Measurements from ENCODE around the gene CNTN5. TPM values are rescaled to one million over a fixed set of nuclear protein-coding genes. Genes with fewer than 3 reads are reported as not detected.

CNTN5 gene
- total and polyA plus RNA-seq, 10 of the 15 experiments (the other 5 are each of a cell fraction or from before 2014, with no cell fraction given): 0.01 TPM; not detected in 9

- RAD21 ChIA-PET (ENCODE audit: unreplicated experiment): no interaction called here
- FAIRE-seq: no peak
- no peak for ATAC-seq
These were observed 1347.1 kb downstream of the CNTN5 start for GRCh38 chr11:100367892-100368291.

More at GRCh38 chr11:100367892-100368291, 1347.1 kb downstream of the CNTN5 start:
- Histone ChIP-seq H3K27me3 (replicated peaks in 1 of 2; ENCODE audit: control insufficient read depth in 2 of 2, insufficient read depth in 2 of 2, low read length in 1 of 2) (no peaks in the 10 kb centered on the region), H3K4me3 (no peak overlapping the region), H3K9ac (ENCODE audit: control insufficient read depth, insufficient read depth, low read length) (no peak overlapping the region), H4K20me1 (ENCODE audit: control insufficient read depth, insufficient read depth) (no peaks in the 10 kb centered on the region), H3K27ac (ENCODE audit: control insufficient read depth, insufficient read depth) (no peak overlapping the region), H2AFZ (ENCODE audit: control insufficient read depth, low read depth, low read length) (no peak overlapping the region), H3K4me2 (ENCODE audit: control insufficient read depth, insufficient read depth) (no peak overlapping the region), H3K4me1 (ENCODE audit: control insufficient read depth, insufficient read depth, low read length) (no peaks in the 10 kb centered on the region), H3K79me2 (ENCODE audit: control insufficient read depth, insufficient read depth, low read length) (no peaks in the 10 kb centered on the region), H3K9me3 (replicated peaks; ENCODE audit: control insufficient read depth, insufficient read depth, low read length) (no peaks in the 10 kb centered on the region), H3K36me3 (ENCODE audit: control insufficient read depth in 2 of 2, insufficient read depth in 2 of 2, low read length in 1 of 2) (no peaks in the 10 kb centered on the region)
- intact Hi-C loops (cut with micrococcal nuclease; ENCODE audit: unreplicated experiment): no loop called here
- ChIA-PET SMC1A (ENCODE audit: uncharacterized antibody, unreplicated experiment) (no interaction called here), POLR2A (no interaction called here), CTCF (no interaction called here)
- DNase-seq (ENCODE audit: low read depth, low spot score): no peak
- TF ChIP-seq RFX5 (IDR thresholded peaks at IDR 0.05; ENCODE audit: low read depth, low read length): no peak
- TF ChIP-seq RBBP5 (conservative IDR thresholded peaks at IDR 0.05): no peak
- TF ChIP-seq SMAD1 (IDR thresholded peaks at IDR 0.05; ENCODE audit: low read depth, partially characterized antibody): no peak
- no peak for TF ChIP-seq NFIC (IDR thresholded peaks at IDR 0.05; ENCODE audit: low read depth, low read length)
- TF ChIP-seq RB1 (IDR thresholded peaks at IDR 0.05; ENCODE audit: borderline replicate concordance): no peak
- TF ChIP-seq EED (IDR thresholded peaks at IDR 0.05; ENCODE audit: low read depth): no peak
- TF ChIP-seq MTA3 (IDR thresholded peaks at IDR 0.05; ENCODE audit: borderline replicate concordance, low read length): no peak
- no peak for TF ChIP-seq NBN (IDR thresholded peaks at IDR 0.05)
- TF ChIP-seq DPF2 (IDR thresholded peaks at IDR 0.05): no peak
- TF ChIP-seq CTCF (IDR thresholded peaks at IDR 0.05 in 2 of 3, conservative IDR thresholded peaks at IDR 0.05 in 1 of 3; ENCODE audit: control insufficient read depth in 2 of 3, extremely low read depth in 1 of 3, insufficient read depth in 1 of 3, low read depth in 3 of 3, low read length in 3 of 3): no peak
- no peak for TF ChIP-seq POLR2A (IDR thresholded peaks at IDR 0.05; ENCODE audit: low read depth, low read length)
- no peak for TF ChIP-seq TCF12 (IDR thresholded peaks at IDR 0.05; ENCODE audit: low read depth, low read length)
- TF ChIP-seq CEBPB (IDR thresholded peaks at IDR 0.05; ENCODE audit: borderline replicate concordance in 1 of 2, low read depth in 2 of 2, low read length in 2 of 2): no peak
- no peak for TF ChIP-seq MYB (IDR thresholded peaks at IDR 0.05; ENCODE audit: borderline replicate concordance, low read depth, low read length)
- TF ChIP-seq PML (IDR thresholded peaks at IDR 0.05; ENCODE audit: low read length): no peak
- TF ChIP-seq RCOR1 (conservative IDR thresholded peaks at IDR 0.05; ENCODE audit: low read depth, low read length): no peak
- TF ChIP-seq GABPA (IDR thresholded peaks at IDR 0.05; ENCODE audit: low read depth): no peak
- no peak for TF ChIP-seq SUZ12 (IDR thresholded peaks at IDR 0.05; ENCODE audit: unreplicated experiment)
- no peak for TF ChIP-seq SPI1 (IDR thresholded peaks at IDR 0.05; ENCODE audit: borderline replicate concordance, insufficient read depth, low read depth, low read length)
- BruUV-seq (replicated peaks): no TSS peak
- in situ Hi-C loops (cut with MboI): no loop called here
